Tibial artery (tissue), 4 donors: Measurements from ENCODE around the gene FRAS1.

Experiments used
- DNase-seq, 2 donors: peaks; one replicate each; pipeline ENCODE4 v3.0.0-alpha.2; 2019
- H3K27ac ChIP-seq, 2 donors: fragments of 200-600 bp; sonication (generic) in 1 of 2; 1 replicate in 1 of 2; 2 replicates in 1 of 2; pipeline ENCODE4 v1.5.1; 2018 to 2019; ENCODE audit warnings: mild to moderate bottlenecking in 1 of 2
- H3K27me3 ChIP-seq, 2 donors: fragments of 200-600 bp; sonication (generic) in 1 of 2; one replicate each; pipeline versions ENCODE4 v1.5.1 to v1.6.0; 2016 to 2019
- H3K36me3 ChIP-seq, 3 donors: fragments of 200-600 bp; sonication (generic) in 2 of 3; one replicate each; pipeline ENCODE4 v1.5.1; 2016 to 2019; ENCODE audit warnings: mild to moderate bottlenecking in 2 of 3
- H3K4me1 ChIP-seq, 4 donors: fragments of 200-600 bp; sonication (generic) in 2 of 4; 1 replicate in 3 of 4; 2 replicates in 1 of 4; pipeline ENCODE4 v1.5.1; 2016 to 2019
- H3K4me3 ChIP-seq, 2 donors: fragments of 200-600 bp; sonication (generic) in 1 of 2; 1 replicate in 1 of 2; 2 replicates in 1 of 2; pipeline ENCODE4 v1.5.1; 2018 to 2019; ENCODE audit warnings: mild to moderate bottlenecking in 2 of 2
- H3K9me3 ChIP-seq, 3 donors: fragments of 200-600 bp; sonication (generic) in 1 of 3; one replicate each; pipeline ENCODE4 v1.5.1; 2016 to 2019
- intact Hi-C: fragments of 100-400 bp; cut with DNase I; formaldehyde crosslinking; loops from one replicate; pipeline ENCODE4 v1.15.0; 2023; ENCODE audit warnings: low total_unique reads
- TF ChIP-seq, protein P1 (sequence below), 2 experiments: fragments of 200-600 bp in 1 of 2; fragments of 450-650 bp in 1 of 2; IDR thresholded peaks; one replicate each; pipeline ENCODE4 v1.5.1; 2017 to 2019; ENCODE audit warnings: antibody characterized with exemption in 2 of 2, mild to moderate bottlenecking in 1 of 2, moderate library complexity in 1 of 2

FRAS1 gene

DNA sequence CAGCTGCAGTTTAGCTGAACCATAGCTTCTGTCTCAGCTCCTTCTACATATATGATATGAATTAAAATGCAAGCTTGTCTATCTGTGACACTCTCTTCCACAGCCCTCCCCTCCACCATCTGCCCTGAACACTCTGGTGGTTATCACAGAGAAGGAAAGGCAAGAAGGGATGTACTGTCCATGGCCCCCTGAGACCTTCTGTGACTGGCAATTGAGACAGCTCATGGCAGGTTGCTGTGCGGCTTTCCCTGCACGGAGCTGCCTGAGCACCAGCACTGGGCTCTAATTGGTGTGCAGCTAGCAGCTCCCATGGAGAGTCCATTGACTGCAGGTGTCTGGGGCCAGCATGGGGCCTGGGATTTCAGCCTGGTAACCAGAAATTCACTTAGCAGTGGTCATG is 384.6 kb downstream of the FRAS1 start:
- no peaks in the 10 kb centered on the region for H3K27me3 ChIP-seq
- TF ChIP-seq, protein P1, sequence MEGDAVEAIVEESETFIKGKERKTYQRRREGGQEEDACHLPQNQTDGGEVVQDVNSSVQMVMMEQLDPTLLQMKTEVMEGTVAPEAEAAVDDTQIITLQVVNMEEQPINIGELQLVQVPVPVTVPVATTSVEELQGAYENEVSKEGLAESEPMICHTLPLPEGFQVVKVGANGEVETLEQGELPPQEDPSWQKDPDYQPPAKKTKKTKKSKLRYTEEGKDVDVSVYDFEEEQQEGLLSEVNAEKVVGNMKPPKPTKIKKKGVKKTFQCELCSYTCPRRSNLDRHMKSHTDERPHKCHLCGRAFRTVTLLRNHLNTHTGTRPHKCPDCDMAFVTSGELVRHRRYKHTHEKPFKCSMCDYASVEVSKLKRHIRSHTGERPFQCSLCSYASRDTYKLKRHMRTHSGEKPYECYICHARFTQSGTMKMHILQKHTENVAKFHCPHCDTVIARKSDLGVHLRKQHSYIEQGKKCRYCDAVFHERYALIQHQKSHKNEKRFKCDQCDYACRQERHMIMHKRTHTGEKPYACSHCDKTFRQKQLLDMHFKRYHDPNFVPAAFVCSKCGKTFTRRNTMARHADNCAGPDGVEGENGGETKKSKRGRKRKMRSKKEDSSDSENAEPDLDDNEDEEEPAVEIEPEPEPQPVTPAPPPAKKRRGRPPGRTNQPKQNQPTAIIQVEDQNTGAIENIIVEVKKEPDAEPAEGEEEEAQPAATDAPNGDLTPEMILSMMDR (IDR thresholded peaks at IDR 0.05) = no peak
- intact Hi-C loops = no loop called here
- no peaks in the 10 kb centered on the region for H3K4me1 ChIP-seq
- no peaks in the 10 kb centered on the region for H3K36me3 ChIP-seq
- DNase-seq = no peak
- H3K9me3 ChIP-seq = no peaks in the 10 kb centered on the region
- no peak overlapping the region for H3K4me3 ChIP-seq
- no peak overlapping the region for H3K27ac ChIP-seq

DNA sequence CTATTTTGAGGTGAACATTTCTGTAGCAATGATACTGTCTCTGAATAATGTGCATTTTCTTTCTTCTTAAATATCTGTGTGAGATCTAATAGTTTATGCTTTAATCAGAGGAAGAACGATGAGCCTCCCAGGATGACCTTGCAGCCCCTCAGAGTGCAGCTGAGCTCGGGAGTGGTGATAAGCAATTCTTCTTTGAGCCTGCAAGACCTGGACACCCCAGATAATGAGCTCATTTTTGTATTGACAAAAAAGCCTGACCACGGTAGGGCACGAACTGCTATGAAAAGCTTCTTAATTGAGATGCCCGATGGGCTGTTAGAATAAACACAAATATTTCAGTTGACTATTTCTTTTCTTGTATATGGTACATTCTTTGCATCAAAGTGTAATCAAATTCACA is 389.5 kb downstream of the FRAS1 start:
- DNase-seq = no peak
- TF ChIP-seq, protein P1 (IDR thresholded peaks at IDR 0.05) = no peak
- H3K36me3 ChIP-seq = no peaks in the 10 kb centered on the region
- H3K9me3 ChIP-seq = no peaks in the 10 kb centered on the region
- no peak overlapping the region for H3K27ac ChIP-seq
- no peak overlapping the region for H3K4me3 ChIP-seq
- no peaks in the 10 kb centered on the region for H3K4me1 ChIP-seq
- H3K27me3 ChIP-seq = no peaks in the 10 kb centered on the region
- intact Hi-C loops = no loop called here

DNA sequence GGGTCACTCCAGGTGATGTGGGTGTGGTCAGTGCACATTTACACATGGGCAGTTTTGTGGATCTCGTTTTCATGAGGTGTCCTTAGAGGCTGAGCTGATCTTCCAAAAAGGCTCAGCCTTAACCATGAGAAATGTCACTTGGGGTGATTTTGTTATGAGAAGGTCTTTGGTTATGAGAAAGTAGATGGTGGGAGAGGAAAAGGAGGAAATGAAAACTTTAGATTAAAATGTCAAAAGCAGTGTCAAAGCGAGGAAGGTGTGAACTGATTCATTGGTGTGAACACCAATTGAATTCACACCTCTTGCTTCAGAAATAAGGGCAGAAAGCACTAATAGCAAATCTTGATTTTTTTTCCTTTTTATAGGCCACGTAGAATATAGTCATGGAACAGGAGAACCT is 394.3 kb downstream of the FRAS1 start:
- Histone ChIP-seq H3K27me3 (no peaks in the 10 kb centered on the region), H3K36me3 (no peaks in the 10 kb centered on the region), H3K9me3 (no peaks in the 10 kb centered on the region), H3K27ac (no peak overlapping the region), H3K4me3 (no peak overlapping the region), H3K4me1 (no peaks in the 10 kb centered on the region)
- TF ChIP-seq, protein P1 (IDR thresholded peaks at IDR 0.05) = no peak
- intact Hi-C loops = no loop called here
- no peak for DNase-seq

DNA sequence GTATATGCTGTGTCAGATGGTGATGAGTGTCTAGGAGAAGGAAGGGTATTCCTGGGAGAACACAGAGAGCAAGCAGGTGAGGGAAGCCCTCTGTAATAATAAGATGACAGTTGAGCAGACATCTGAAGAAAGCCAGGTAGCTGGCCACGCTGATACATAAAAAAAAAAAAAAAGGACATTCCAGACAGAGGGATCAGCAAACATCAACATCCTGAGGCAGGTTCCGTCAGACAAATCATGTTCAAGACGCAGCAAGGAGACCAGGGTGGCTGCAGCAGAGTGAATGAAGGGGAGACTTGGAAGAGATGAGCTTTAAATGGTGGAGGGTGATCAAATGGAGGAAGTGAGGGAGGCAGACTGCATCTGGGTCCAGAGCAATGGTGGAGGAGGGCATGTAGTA is 396.9 kb downstream of the FRAS1 start:
- H3K27ac ChIP-seq = no peak overlapping the region
- H3K4me3 ChIP-seq = no peak overlapping the region
- TF ChIP-seq, protein P1 (IDR thresholded peaks at IDR 0.05) = no peak
- H3K36me3 ChIP-seq = no peaks in the 10 kb centered on the region
- H3K9me3 ChIP-seq = no peaks in the 10 kb centered on the region
- no peaks in the 10 kb centered on the region for H3K4me1 ChIP-seq
- no peak for DNase-seq
- intact Hi-C loops = no loop called here
- H3K27me3 ChIP-seq = no peaks in the 10 kb centered on the region

DNA sequence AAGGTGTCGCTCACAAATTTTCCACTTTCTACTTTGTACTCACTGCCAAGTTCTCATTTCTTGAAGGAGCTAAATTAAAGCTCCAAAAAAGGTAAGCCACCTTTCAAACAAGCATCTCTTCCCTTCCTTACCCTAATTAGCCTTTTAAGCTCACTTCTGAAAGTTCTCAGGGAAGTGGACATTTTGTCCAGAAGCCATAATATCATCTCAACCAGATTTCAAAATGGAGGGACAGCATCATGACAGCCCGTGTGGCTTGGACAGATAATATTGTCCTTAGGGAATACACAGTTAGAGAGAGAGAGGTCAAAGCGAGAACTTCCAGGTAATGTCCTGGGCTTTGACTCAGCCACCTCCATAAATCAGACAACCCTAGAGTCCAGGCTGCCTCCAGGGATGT is 400.6 kb downstream of the FRAS1 start:
- intact Hi-C loops = no loop called here
- TF ChIP-seq, protein P1 (IDR thresholded peaks at IDR 0.05) = no peak
- Histone ChIP-seq H3K9me3 (no peaks in the 10 kb centered on the region), H3K4me3 (no peak overlapping the region), H3K27me3 (no peaks in the 10 kb centered on the region), H3K4me1 (no peaks in the 10 kb centered on the region), H3K36me3 (no peaks in the 10 kb centered on the region), H3K27ac (no peak overlapping the region)
- DNase-seq = no peak

DNA sequence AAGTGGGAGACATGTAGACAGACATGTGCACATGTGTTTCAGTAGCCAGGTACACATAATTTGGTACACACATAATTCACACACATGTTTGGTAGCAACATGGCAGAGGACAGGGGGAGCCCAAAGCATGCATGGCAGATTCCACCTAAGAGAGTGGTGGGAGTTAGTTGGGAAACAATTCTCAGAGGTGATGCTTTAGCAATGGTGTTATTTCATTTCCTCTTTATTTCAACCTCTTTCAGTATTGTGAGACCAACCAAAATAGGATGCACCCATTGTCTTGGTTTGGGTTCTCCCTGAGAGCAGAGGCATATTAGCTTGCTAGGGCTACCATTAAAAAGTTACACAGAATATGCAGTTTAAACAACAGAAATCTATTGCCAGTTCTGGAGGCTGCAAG is 402.2 kb downstream of the FRAS1 start:
- TF ChIP-seq, protein P1 (IDR thresholded peaks at IDR 0.05) = no peak
- intact Hi-C loops = no loop called here

More for the DNA sequence above, 402.2 kb downstream of the FRAS1 start:
- DNase-seq = no peak
- Histone ChIP-seq H3K27me3 (no peaks in the 10 kb centered on the region), H3K36me3 (no peaks in the 10 kb centered on the region), H3K27ac (no peak overlapping the region), H3K4me1 (no peaks in the 10 kb centered on the region), H3K4me3 (no peak overlapping the region), H3K9me3 (no peaks in the 10 kb centered on the region)
